ENCODE measurements around the gene CA6.
"Not testable (repeated sequence)": the region's sequence is repeated elsewhere in the genome, so short reads cannot be mapped to it uniquely, and the experiment has no call there.

Gene CA6

GRCh38 chr1:9013819-9014218 is 68.2 kb downstream of the CA6 start:
- no peak overlapping the region for H3K27ac ChIP-seq
- TF ChIP-seq, protein P1, sequence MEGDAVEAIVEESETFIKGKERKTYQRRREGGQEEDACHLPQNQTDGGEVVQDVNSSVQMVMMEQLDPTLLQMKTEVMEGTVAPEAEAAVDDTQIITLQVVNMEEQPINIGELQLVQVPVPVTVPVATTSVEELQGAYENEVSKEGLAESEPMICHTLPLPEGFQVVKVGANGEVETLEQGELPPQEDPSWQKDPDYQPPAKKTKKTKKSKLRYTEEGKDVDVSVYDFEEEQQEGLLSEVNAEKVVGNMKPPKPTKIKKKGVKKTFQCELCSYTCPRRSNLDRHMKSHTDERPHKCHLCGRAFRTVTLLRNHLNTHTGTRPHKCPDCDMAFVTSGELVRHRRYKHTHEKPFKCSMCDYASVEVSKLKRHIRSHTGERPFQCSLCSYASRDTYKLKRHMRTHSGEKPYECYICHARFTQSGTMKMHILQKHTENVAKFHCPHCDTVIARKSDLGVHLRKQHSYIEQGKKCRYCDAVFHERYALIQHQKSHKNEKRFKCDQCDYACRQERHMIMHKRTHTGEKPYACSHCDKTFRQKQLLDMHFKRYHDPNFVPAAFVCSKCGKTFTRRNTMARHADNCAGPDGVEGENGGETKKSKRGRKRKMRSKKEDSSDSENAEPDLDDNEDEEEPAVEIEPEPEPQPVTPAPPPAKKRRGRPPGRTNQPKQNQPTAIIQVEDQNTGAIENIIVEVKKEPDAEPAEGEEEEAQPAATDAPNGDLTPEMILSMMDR (IDR thresholded peaks at IDR 0.05): no peak
- TF ChIP-seq ZFX (IDR thresholded peaks at IDR 0.05; ENCODE audit: borderline replicate concordance): no peak

GRCh38 chr1:9014475-9015375 is 69.1 kb downstream of the CA6 start:
- H3K27ac ChIP-seq: no peak overlapping the region
- no peak for TF ChIP-seq ZFX (IDR thresholded peaks at IDR 0.05; ENCODE audit: borderline replicate concordance)
- TF ChIP-seq, protein P1 (IDR thresholded peaks at IDR 0.05): no peak

GRCh38 chr1:9016455-9016854 is 70.8 kb downstream of the CA6 start:
- H3K27ac ChIP-seq: no peak overlapping the region
- no peak for TF ChIP-seq ZFX (IDR thresholded peaks at IDR 0.05; ENCODE audit: borderline replicate concordance)
- TF ChIP-seq, protein P1 (IDR thresholded peaks at IDR 0.05): no peak

DNA sequence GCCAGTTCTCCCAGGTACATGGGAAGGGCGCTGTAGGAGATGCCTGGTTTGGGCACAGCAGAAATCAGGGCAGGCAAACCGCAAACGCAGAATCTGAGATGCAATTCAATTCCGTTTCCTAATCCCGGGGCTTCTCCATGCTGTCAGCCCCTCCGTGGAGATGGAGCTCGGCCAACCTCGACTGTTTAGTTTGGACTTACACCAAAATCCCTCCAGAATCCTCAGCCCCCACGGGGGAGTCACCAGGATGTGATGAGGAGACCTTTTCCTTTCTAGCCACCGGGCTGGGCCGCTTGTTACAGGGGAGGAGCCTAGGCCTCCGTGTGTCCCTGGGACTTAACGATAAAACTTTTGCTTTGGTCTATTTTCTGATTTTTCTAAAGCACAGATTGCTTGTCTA is 72.7 kb downstream of the CA6 start:
- no peak overlapping the region for H3K27ac ChIP-seq
- no peak for TF ChIP-seq ZFX (IDR thresholded peaks at IDR 0.05; ENCODE audit: borderline replicate concordance)
- TF ChIP-seq, protein P1 (IDR thresholded peaks at IDR 0.05): no peak

DNA sequence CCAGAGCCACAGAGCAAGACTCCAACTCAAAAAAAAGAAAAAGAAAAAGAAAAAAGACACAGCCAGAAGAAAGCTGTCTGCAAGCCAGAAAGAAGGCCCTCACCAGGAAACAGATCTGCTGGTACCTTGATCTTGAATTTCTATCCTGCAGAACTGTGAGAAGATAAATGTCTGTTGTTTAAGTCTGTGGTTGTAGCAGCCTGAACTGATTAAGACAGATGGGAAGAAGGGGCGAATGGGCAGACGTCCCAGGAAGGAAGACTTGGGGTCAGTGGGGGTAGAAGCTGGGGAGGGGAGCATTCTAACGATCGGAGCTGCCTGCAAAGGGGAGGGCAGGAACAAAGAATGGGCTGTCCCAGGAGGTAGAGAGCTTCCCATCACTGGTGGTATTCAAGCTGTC is 74.2 kb downstream of the CA6 start:
- TF ChIP-seq, protein P1 (IDR thresholded peaks at IDR 0.05): no peak
- no peak for TF ChIP-seq ZFX (IDR thresholded peaks at IDR 0.05; ENCODE audit: borderline replicate concordance)
- H3K27ac ChIP-seq: no peak overlapping the region

GRCh38 chr1:9020305-9020704 is 74.6 kb downstream of the CA6 start:
- TF ChIP-seq, protein P1 (IDR thresholded peaks at IDR 0.05): no peak
- TF ChIP-seq ZFX (IDR thresholded peaks at IDR 0.05; ENCODE audit: borderline replicate concordance): no peak
- H3K27ac ChIP-seq: no peak overlapping the region

GRCh38 chr1:9022026-9022738 is 76.5 kb downstream of the CA6 start:
- H3K27ac ChIP-seq: not testable (repeated sequence)

All from 22Rv1 (cell line).